ENCODE results near the gene CD80.

DNA sequence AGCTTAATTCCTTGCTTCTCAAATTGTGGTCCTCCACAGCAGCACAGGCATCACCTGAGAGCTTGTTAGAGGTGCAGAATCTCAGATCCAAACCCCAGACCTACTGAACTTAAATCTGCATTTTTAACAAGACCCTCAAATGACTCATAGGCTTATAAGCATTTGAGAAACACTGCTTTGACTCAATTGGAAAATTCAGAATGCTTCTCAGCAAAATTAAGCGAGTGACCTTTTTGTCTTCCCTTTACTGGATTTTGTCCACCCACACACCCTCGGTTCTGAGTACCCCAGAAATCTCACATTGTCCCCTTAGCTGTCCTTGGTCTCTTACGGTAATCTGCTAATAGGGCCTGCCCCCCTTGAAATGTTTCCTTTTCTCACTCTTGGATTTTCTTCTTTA lies 17.9 kb downstream of the CD80 start:
- TF ChIP-seq EZH2 (IDR thresholded peaks at IDR 0.05; ENCODE audit: low read length) = no peak
- TF ChIP-seq, protein P1, sequence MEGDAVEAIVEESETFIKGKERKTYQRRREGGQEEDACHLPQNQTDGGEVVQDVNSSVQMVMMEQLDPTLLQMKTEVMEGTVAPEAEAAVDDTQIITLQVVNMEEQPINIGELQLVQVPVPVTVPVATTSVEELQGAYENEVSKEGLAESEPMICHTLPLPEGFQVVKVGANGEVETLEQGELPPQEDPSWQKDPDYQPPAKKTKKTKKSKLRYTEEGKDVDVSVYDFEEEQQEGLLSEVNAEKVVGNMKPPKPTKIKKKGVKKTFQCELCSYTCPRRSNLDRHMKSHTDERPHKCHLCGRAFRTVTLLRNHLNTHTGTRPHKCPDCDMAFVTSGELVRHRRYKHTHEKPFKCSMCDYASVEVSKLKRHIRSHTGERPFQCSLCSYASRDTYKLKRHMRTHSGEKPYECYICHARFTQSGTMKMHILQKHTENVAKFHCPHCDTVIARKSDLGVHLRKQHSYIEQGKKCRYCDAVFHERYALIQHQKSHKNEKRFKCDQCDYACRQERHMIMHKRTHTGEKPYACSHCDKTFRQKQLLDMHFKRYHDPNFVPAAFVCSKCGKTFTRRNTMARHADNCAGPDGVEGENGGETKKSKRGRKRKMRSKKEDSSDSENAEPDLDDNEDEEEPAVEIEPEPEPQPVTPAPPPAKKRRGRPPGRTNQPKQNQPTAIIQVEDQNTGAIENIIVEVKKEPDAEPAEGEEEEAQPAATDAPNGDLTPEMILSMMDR (optimal IDR thresholded peaks at IDR 0.05 in 1 of 3, IDR thresholded peaks at IDR 0.05 in 1 of 3, conservative IDR thresholded peaks at IDR 0.05 in 1 of 3; ENCODE audit: extremely low read depth in 1 of 3, insufficient read depth in 2 of 3, low read length in 3 of 3) = no peak
